HuH-7 (cell line): ENCODE results near the gene COASY.

ENCODE experiments used
- DNase-seq: peaks from one replicate; pipeline ENCODE4 v3.0.0; 2011; ENCODE audit warnings: low spot score

The COASY gene

DNA sequence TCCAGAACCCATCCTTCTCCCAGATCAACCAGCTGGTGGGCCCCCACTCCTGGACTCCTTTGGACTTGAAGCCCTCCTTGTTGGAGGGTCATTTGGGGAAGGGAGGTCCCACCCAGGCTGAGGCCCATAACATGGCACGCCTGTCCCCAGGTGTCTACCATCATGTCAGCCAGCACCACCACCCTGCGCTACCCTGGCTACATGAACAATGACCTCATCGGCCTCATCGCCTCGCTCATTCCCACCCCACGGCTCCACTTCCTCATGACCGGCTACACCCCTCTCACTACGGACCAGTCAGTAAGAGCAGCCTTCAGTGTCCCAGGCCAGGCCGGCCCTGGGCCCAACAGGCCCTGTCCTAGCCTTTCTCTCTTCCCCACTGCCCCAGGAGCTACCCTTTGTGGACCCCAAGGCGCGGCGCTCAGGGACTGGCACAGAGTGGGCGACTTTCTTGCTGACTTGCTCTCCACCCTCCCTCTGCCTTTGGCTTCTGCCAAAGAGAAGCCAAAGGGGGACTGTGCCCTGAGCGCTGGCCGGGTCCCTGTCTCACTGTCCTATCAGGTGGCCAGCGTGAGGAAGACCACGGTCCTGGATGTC lies 51.8 kb downstream of the COASY start:
- DNase-seq: no peak
